ENCODE data around the gene FZR1.

Gene FZR1

DNA sequence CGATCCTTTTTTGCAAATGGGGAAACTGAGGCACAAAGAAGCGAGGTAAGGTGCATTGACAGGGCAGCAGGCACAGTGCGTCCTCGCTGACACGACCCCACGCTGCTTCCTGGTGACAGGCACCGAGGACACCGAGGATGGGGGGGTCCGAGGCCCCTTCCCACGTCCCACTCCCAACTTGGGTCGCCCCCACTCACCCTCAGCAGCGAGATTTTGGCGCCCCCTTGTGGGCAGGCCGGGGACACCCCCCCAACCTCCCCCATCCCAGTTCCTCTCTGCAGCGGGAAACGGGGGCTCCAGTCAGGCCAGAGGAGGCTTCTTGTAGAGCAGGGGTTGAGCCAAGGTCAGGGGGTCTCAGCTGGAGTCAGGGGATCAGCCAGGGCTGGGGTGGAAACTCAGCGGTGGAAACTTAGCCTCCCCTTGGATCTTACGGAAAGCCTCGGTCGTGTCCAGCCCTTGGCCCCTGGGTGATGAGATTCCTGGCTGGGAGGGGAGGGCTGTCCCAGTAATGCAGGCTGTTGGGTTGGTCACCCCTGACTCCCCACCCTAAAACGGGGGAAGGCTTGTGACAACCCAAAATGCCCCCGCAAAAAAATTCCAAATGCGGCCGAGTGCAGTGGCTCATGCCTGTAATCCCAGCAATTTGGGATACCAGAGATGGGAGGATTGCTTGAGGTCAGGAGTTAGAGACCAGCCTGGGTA, 34.0 kb upstream of the FZR1 start:
- no peak for FAIRE-seq
- DNase-seq (ENCODE audit: low spot score), result peak; percentile 40

DNA sequence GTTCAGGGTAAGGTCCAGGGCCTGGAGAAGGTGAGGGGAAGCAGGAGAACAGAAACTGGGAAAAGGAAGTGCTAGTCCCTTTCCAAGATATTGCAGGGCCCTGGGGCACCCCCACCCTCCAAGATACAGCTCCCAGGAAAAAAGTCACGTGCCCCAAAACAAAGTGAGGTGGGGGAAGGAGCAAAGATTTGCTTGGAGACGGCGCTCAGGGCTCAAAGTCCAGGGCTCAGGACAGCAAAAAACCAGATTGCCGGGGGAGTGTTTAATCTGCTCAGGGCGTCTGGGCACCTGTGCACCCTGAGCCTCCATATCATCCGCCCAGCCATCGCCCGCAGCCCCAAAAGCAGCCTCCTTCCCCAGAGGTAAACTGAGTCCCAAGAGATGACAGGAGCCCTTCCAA, 32.1 kb upstream of the FZR1 start:
- FAIRE-seq (no peak), DNase-seq (ENCODE audit: low spot score) (no peak)

DNA sequence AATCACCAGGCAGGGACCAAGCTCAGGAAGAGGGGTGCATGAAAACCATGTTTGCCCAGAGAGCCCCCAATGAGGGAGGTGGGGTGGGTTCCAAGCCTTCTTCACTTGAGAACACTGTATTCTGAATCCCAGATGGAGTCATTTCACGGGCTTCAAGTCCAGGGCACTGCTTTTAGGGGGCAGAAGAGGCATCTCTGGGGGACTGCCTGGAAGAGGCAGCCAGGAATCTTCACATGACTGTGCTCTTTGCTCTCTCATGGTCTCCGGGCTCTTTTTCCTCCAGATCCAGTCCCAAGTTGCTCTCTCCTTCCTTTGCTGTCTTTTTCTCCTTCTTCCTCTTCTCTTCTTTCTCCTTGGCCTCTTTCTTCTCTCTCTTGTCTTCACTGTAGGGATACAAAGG, 31.5 kb upstream of the FZR1 start:
- DNase-seq (ENCODE audit: low spot score) (no peak), FAIRE-seq (no peak)

DNA sequence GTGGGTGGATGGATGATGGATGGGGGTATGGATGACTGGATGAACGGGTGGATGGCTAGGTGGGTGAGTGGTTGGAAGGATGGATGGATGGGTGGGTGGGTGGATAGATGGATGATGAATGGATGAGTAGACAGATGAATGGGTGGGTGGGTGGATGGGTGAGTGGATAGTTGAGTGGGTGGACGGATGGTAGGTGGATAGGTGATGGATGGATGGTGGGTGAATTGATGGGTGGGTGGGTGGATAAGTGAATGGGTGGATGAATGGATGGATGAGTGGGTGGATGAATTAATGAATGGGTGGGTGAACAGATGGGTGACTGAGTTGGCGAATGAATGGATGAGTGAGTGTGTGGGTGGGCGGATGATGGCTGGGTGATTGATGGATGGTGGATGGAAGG, 30.7 kb upstream of the FZR1 start:
- FAIRE-seq, result no peak
- DNase-seq (ENCODE audit: low spot score), result no peak

DNA sequence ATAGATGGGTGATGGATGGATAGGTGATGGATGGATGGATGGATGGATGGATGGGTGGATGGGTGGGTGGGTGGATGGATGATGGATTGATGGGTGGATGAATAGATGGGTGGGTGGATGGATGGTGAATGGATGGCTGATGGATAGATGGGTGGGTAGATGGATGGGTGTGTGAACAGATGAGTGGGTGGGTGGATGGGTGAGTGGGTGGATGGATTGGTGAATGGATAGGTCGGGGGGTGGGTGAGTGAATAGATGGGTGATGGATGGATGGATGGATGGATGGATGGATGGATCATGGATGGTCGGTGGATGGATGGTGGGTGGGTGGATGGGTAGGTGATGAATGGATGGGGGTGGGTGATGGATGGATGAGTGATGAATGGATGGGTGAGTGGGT, 29.3 kb upstream of the FZR1 start:
- FAIRE-seq (peak; percentile 40), DNase-seq (ENCODE audit: low spot score) (no peak)

DNA sequence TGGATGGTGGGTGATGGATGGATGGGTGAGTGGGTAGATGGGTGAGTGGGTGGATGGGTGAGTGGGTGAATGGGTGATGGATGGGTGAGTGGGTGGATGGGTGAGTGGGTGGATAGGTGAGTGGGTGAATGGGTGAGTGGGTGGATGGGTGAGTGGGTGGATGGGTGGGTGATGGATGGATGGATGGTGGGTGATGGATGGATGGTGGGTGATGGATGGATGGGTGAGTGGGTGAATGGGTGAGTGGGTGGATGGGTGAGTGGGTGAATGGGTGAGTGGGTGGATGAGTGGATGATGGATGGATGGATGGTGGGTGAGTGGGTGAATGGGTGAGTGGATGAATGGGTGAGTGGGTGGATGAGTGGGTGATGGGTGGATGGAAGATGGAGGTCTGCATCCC, 28.6 kb upstream of the FZR1 start:
- FAIRE-seq (peak; percentile 56), DNase-seq (ENCODE audit: low spot score) (no peak)

DNA sequence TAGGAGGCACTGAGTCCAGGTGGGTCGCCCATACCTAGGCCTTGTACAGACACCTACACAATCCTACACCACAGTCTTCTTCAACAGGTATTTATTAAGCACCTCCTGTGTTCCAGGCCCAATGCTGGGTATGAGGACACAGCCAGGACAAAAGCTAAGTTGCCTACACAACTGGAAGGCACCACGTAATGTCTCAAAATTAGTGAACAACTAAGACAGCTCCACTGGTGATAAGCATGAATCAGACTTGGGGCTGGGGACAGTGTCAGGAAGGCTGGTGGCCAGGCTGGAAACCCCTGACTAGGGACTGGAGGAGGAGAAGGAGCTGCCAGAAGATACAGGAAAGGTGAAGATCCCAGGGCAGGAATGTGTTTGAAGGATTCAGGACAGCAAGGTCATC, 28.2 kb upstream of the FZR1 start:
- FAIRE-seq (no peak), DNase-seq (ENCODE audit: low spot score) (no peak)

DNA sequence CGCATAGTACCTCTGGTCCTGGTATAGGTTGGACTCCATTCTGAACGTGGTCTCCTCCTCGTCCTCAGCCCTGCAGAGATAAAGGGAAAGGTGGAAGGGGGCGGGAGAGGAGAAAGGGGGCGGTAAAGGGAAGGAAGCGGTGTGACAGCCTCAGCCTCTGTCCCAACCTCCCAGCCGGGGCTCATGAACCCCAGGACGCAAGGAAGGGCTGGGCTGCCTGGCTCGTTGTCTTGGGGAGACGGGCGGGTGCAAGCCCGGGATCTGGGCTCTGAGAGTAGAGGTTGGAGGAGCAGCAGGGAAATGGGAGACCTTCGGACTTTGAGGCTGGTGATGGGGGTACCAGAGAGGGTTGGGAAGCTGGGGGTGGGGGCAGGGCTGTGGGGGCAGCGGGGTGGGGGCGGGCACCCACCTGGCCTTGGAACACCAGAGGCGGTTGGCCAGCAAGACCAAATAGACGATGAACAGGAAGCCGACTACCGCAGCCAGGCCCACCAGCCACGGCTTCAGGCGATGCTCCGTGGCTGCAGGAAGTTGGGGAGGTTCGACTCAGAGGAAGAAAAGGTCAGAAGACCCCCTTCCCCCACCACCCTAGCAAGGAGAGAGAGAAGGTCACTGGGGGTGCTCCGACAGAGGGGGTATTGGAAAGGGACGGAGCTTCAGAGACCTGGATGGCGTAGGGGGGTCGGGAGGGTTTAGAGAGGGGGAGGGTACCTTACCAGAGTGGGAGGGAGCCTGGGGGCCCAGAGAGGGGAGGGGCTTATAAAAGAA, 27.5 kb upstream of the FZR1 start:
- no peak for FAIRE-seq
- no peak for DNase-seq (ENCODE audit: low spot score)

DNA sequence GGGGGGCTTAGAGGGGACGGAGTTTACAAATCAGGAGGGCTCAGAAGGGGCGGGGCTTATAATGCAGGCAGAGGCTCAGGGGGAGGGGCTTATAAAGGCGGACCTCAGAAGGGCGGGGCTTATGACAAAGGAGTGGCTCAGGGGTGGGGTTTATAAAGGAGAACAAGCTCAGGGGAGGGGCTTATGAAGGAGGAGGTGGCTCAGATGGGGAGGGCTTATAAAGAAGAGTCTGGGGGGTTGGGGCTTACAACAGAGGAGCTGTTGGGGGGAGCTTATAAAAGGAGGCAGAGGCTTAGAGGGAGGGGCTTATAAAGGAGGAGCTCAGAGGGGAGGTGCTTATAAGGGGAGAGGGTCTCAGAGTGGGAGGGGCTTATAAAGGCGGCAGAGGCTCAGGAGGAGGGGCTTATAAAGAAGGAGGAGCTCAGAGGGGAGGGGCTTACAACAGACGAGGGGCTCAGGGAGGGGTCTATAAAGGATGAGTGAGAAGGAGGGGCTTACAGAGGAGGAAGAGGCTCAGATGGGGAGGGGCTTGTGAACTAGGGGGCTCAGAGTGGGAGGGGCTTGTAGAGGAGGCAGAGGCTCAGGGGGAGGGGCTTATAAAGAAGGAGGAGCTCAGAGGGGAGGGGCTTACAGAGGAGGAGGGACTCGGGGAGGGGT, 26.8 kb upstream of the FZR1 start:
- FAIRE-seq (no peak), DNase-seq (ENCODE audit: low spot score) (no peak)

DNA sequence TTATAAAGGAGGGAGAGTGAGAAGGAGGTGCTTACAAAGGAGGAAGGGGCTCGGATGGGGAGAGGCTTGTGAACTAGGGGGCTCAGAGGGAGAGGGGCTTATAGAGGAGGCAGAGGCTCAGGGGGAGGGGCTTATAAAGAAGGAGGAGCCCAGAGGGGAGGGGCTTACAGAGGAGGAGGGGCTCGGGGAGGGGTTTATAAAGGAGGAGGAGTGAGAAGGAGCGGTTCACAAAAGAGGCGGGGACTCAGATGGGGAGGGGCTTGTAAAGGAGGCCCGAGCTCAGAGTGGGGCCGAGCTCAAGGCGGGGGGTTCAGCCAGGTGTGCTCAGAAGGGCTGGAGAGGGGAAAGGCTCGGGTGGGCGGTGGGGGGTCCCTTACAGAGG, 26.3 kb upstream of the FZR1 start:
- DNase-seq (ENCODE audit: low spot score) (no peak), FAIRE-seq (no peak)

DNA sequence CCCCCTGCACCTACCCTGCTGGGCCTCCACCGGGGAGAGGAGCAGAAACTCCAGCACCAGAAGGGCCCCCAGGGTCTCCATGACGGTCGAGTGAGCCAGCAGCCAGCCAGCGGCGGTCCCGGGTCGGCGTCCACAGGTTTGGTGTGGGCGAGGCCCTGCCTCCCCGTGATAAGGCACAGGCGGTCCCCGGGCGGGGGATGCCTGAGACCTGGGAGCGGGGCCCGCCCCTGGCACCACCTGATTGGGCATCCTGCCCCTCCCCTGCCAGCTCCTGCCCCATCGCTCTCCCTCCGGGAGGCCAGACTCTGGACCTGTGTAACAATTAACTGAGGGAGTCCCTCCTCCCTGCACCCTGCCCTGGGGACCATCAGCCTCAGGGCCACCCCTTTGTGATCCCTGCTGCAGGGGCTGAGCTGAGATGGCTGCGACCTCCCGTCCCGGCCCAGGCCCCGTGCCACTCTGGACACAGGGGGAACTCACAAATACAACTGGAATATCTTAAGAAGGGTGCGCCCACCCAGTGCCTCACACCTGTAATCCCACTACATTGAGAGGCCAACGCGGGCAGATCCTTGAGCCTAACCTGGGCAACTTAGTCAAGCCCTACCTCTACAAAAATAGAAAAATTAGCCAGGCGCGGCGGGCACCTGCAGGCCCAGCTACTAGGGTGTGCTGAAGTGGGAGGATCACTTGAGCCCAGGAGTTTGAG, 25.6 kb upstream of the FZR1 start, which contains the start of gene SMIM24:
TSS of gene SMIM24 (minus strand) at position 143 of the 709 bp plus-strand sequence. CDS start at position 81, 62 bp downstream.
- no peak for DNase-seq (ENCODE audit: low spot score)
- no peak for FAIRE-seq

DNA sequence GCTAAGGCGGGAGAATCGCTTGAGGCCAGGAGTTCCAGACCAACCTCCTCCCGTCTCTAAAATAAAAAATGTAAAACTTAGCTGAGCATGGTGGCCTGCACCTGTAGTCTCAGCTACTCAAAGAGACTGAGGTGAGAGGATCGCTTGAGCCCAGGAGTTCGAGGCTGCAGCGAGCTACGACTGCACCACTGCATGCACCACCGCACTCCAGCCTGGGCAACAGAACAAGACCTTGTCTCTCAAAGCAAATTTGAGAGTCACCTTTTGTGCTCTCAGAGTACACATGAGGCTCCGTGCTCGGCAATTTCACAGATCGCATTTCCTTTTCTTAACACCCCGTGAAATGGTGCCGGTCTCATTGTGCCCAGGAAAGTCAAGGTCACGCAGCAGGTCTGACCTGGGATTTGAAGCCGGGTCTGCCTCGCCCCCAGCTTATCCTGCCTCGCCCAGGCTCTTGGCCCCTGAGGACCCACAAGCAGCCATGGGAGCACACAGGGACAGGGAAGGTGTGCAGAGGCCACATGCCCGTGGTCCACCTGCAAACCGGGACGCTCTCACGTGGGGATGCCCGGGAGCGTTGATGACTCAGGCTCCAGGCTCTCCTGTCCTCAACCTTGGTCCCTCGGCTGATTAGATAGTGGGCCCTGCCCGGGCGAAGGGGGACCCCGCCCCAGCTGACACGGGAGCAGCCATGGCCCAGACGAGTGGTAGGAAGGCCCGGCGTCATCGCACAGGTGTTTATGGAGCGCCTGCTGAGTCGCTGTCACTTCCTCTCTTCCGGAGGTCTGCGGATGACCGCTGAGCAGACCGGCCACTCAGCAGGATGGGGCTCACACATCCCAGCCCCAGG, 24.6 kb upstream of the FZR1 start:
- DNase-seq (ENCODE audit: low spot score) (no peak), FAIRE-seq (no peak)

DNA sequence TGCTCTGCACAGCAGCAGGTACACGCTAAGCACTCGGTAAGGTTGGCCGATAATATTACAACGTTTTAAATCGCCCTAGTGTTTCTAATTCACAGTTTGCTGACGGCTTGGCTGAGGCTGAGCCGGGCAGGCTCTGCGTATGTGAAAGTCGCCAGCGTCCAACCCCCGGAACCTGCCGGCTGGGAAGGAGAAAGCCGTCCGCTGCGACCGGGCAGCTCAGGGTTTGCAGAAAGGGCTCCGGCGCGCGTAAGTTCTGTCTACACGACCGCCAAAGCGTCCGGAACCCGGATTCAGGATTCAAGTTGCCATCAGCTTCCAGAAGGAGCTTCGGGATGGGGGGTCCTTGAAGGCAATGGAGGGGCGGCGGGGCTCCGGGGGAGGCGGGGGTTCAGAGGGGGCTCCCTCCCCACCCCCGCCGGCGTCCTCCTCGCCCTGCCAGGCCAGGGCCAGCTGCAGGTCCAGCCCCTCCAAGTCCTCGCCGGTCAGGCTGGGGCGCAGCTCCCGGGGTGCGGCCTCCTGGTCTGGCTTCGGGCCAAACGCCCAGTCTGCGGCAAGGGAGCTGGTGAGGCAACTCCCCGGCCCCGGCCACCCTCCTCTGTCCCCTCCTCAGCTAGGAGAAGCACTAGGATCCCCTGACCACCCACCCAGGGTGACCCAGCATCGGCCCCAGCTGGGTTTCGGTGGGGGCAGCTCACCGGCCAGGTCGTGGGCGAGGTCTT, 23.4 kb upstream of the FZR1 start:
- DNase-seq (ENCODE audit: low spot score), result no peak
- no peak for FAIRE-seq

DNA sequence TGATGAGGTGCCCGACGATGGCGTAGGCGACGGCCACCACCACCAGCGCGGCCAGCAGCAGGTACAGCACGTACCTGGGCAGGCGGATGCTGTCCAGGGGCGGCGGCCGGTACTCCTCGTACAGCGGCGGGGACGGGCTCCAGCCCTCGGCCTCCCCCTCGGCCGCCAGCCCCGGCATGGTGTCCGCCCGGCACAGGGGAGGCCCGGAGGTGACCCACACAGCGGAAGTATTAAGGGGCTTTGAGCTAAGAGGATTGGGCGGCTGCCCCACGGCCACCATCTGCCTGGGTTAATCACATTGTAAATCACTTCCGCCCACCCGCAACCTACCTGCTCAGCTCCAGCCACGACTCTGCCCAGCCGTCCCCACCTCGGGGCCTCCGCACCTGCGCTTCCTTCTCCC, 22.9 kb upstream of the FZR1 start, which contains the start of gene SMIM44:
TSS of gene SMIM44 (minus strand) at position 216 of the 403 bp plus-strand sequence. CDS start at position 178, 38 bp downstream.
- FAIRE-seq (no peak), DNase-seq (ENCODE audit: low spot score) (no peak)

DNA sequence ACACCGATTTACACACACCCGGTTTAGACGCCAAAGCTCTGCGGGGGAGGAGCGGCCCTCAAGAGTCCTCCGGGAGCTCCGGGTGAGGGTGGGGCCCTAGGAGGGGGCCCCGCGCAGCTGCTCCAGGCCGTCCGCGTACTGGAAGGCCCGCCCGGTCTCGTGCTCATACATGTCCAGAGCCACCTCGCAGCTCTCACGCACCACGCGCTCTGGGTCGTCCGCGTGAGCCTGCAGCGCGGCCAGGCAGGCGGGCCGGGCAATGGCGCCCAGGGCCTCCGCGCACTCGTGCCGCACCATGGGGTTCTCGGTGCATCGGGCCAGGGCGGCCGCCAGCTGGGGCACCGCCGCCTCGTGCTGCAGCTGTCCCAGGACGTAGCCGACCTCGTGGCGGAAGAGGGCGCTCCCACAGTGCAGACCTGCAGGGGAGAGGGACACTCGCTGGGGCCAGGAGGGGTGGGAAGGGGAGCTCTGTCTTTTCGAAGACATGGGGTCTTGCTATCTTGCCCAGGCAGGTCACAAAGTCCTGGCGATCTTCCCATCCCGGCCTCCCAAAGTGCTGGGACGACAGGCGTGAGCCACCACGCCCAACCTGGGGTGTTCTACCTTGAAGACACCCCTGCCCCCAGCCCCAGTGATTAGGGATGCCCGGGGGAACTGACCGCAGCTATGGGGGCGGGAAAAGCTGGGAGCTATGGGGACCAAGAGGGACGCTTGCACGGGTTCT, 14.6 kb upstream of the FZR1 start:
- FAIRE-seq, result no peak
- no peak for DNase-seq (ENCODE audit: low spot score)

DNA sequence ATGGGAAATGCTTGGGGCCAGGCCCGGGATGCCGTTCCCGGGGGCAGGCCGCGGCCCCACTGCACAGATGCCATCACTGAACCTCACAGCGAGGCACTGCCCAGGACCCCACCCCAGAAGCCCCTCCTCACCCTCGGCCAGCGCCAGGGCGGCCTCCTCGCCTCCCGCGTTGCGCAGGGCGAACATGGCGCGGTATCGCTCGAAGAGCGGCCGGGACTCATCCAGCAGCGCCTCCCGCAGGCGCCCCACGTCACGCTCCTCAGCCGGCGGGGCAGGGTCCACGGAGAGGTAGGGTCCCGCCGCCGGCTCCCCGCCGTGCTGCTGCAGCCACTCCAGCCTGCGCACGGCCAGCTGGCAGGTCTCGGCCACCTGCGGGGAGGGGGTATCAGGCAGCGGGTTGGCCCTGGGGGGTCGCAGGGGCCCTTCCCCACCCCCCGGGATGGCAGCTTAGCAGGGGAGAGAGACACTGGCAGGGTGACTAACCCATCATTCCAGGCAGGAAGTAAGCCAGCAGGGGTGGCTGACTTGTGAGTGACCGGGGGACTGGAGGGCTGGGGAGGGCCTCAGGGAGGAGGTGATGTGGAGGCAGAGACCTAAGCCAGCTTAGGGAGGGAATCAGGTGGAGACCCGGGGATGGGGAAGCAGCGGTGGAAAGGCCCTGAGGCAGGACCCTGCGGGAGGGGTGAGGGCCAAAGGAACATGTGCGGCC, 13.8 kb upstream of the FZR1 start:
- DNase-seq (ENCODE audit: low spot score) (no peak), FAIRE-seq (no peak)

DNA sequence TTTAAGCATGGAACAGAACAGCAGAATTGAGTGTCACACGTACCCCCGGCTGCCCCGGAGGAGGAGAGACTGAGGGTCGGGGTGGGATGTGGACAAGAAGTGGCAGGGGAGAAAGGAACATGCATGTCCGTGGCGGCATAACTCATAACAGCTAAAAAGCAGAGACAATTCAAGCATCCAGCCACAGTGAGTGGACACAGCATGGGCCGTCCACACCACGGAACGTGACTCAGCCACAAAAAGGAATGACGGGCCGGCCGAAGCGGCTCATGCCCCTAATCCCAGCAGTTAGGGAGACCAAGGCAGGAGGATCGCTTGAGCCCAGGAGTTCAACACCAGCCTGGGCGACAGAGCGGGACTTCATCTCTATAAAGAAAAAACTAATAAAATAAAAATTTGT, 13.2 kb upstream of the FZR1 start:
- no peak for FAIRE-seq

DNA sequence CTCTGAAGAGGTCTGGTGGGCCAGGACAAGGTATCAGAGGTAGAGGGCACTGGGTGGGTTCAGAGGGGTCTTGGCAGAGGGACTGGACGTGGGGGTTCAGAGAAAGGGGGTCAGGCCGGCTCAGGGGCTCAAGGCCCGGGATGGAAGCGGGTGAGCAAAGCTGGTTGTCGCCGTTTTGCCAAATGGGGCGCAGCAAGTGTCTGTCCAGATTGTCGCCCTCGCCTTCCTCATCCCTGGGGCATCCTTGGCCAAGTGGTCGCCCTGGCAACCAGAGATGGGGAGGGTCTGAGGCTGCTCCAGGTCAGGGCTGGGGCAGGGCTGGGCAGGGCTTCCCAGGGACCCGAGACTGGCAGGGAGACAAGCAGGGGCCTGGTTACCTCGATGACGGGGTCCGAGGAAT, 12.5 kb upstream of the FZR1 start:
- FAIRE-seq, result no peak
- DNase-seq (ENCODE audit: low spot score), result no peak

More for the DNA sequence above, 13.2 kb upstream of the FZR1 start:
- no peak for DNase-seq (ENCODE audit: low spot score)

DNA sequence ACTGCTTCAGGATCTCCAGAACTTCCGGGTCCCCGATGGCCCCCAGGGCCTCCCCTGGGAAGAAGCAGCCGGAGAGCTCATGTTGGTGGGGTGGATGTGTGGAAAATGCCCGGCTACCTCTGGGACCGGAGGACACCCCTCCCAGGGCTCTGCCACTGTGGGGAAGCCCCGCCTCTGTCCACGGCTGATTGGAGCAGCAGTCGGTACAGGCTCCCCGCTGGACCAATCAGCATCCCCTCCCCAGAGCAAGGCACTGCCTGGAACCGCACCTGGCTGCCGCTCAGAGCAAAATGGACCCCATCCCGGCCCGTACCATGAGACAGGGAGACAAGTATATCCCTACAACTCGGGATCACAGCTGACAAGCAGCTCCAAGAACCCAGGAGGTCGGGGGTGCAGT, 12.1 kb upstream of the FZR1 start:
- FAIRE-seq, result no peak
- DNase-seq (ENCODE audit: low spot score), result no peak
